Germinal center (tissue), 1 donor: ENCODE results near the gene HAPLN3.
A peak's percentile ranks its signal among the peaks of the same experiment; 100 is the strongest.

Experiments used
- DNase-seq: peaks from one replicate; pipeline ENCODE4 v3.0.0; 2012; ENCODE audit warnings: mixed read lengths, low spot score

The HAPLN3 gene

DNA sequence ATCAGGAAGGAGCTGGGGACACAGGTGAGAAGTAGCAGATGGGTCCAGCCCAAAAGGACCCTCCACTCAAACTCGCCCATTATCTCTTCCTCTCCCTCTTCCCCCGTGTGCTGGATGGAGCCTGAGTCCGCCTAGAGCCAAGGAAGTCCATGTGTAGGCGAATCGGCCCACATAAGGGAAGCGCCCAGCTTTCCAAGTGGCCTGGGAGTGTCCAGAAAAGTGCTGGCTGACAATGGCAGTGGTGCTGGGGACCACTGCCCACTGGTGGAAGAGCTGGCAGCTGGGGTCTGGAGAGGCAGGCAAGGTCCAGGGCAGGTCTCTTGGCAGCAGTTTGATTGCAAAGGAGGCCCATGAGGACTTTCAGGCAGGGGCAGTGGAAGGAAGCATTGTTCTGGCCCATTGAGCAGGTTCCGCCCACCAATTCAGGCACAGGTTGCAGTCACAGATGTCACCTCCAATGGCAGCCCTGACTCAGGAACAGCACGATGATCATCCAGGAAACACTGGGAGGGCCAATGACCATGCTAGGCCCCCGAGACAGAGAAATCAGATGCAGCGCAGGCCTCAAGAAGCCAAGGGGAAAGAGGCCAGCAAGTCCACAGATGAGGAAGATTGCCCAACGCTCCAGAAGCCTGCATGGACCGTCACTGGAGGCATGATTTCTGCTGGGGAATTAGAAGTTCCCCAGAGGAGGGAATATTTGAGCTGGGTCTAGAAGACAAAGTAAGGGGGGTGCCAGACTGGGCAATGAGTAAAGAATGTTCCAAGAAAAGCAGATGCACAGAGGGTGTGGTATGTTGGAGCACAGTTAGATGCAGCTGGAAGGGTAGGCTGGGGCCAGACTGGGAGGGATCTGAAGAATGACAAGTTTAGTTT is 14.8 kb upstream of the HAPLN3 start:
- DNase-seq, result peak; percentile 1

DNA sequence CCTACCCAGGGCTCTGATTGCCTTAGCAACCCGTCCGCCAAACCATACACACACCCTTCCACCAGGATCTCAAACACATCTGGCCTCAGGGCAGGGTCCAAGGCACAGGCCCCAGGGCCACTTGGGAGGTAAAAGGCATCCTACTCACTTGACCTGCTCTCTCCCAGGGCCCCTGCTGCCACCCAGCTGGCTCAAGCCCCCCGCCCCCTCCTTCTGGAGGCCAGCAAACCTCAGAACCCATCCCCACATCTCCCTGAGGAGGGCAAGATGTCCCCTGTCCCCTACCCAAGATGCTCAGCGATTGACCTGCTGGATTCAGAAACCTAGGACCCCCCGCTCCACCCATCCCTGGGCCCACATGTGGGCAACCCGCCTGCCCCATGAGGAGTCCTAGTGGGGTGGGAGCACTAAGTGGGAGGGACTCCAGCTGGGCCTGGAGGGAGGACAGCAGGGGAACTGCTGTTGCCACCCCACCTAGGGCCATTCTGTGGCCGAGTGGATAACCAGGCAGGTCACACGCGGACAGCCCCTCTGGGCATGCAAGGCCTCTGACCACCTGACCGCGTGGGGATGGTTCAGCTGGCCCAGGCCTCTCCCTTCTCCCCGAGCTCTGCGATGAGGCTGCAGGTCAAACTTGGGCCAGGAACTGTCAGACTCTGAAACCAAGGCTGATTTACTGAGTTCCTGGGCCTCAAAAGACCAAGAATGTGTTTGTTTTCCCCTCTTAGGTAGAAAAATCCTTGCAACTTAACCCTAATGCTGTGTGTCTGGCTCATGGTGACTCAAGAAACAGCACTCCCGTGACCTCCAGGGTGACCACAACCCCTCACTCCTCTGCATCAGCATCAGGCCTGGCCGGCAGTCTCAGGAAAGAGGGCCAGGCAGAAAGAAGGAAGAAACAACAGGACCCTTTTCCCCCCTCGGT is 13.6 kb upstream of the HAPLN3 start:
- no peak for DNase-seq

DNA sequence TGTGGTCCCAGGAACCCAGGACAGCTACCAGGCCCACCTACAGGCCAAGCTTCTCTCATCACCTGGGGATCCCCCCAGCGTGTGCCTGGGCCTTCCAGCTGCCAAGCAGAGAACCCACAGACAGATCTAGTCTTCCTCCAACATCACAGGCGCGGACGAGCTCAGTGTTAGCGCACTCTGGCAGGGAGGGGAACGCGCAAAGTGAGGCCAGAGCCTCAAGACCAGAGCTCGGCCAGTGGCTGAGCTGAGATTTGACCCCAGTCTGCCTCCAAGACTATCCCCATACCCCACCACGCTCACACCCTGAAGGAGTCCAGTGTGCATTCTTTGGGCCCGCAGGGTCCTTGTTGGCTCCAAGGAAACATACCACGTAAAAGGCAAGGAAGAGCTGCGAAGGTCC is 12.8 kb upstream of the HAPLN3 start:
- no peak for DNase-seq

GRCh38 chr15:88907111-88907510 is 11.8 kb upstream of the HAPLN3 start:
- DNase-seq, result no peak

GRCh38 chr15:88906551-88906950 is 11.2 kb upstream of the HAPLN3 start:
- DNase-seq, result no peak

DNA sequence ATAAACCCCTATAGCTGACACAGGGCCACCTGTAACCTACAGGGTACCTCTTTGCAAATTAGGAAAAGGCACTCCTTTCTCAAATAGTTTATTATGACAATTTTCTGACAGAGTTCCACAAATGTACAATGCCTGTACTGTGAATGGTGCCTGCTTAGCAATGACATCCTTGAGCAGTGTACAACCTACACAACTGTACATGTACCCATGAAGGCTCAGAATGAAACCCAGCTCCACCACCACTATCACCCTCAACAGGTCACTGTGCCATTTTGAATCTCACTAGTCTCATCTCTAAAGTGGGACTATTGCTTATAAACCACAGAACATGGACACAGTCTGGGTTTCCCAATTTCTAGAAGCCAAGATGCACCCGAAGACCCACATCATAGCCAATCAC is 10.8 kb upstream of the HAPLN3 start:
- no peak for DNase-seq

DNA sequence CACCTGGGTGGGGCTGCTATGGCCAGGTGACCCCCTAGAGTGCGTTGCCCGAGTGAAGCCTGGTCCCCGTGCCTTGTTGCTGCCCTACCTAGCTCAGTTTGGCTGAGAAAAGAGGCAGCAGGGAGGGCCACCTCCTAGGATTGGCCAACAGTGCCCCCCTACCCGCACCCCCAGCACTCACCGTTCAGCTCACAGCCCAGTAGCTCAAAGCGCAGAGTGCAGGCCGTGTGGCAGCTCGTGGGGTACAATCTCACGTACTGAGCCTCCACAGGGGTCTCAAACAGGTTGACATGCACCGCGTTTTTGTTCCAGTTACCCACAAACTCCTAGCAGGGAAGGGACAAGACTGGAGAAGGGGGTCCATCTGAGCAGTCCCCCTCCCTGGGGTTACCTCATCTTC is 10.2 kb upstream of the HAPLN3 start:
- no peak for DNase-seq

DNA sequence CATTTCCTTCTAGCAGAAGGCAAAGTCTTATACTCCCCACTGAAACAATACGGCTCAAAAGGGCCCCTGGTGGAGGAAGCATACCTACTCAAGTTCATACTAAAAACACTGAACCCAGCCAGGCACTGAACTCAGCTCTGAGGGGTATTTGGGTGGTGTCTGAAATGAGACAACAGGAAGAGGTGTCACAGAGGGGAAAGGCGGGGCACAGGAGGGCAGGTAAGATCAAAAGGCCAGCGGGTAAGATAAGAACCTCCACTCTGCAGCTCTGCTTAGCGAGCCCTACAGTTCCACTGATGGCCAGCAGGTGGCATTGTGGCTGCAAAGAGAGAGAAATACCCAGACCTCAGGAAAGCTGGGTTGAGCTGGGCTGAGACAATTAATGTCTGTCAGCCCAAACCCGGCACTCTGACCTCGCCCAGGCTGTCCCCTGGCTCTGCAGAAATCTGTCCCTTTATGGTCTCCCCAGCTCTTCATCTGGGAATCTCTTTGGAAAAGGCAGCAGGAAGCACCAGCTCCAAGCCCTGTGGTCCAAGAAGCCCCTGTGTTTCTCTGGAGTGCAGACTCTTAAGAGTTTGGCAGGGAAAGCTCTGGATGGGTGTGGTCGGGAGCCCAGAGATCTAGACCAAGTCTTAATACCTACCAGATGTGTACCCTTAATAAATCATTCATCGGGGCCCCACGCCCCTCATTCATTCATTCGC is 9.4 kb upstream of the HAPLN3 start:
- peak; percentile 79 for DNase-seq

DNA sequence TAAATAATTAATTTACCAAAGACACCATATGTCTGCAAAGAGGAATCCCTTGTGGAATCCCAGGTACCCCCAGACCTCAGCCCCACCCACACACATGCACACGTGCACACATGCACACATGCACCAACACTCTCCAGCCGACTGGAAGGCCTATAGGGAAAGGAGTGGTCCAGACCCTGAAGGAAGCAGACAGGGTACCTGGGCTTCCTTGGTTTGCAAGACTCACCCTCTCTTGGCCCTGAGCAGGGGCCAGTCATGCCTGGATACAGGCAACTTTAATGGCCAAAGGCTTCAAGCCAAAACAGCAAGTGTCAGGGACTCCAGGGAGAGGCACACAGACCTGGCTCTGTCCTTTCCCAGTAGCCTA is 8.9 kb upstream of the HAPLN3 start:
- DNase-seq, result no peak

DNA sequence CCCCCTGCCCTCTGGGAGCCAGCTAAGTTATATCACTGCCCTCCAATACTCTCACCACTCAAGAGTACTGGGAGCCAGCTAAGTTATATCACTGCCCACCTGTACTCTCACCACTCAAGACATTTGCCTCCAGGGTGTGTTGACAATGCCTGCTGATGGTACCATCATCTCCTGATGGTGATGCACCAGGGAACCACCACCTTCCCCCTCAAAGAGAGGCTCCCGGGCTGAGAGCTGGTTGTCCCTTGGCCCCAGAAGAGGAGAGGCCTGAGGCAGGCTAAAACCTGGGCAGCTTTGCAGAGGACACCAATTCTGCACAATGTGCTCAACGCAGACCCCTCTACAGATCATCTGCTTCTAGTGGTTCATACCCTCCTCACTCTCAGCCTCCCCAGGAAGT is 7.5 kb upstream of the HAPLN3 start:
- no peak for DNase-seq

GRCh38 chr15:88902221-88902835 is 7.0 kb upstream of the HAPLN3 start:
- no peak for DNase-seq

GRCh38 chr15:88901508-88902220 is 6.3 kb upstream of the HAPLN3 start:
- DNase-seq, result no peak

DNA sequence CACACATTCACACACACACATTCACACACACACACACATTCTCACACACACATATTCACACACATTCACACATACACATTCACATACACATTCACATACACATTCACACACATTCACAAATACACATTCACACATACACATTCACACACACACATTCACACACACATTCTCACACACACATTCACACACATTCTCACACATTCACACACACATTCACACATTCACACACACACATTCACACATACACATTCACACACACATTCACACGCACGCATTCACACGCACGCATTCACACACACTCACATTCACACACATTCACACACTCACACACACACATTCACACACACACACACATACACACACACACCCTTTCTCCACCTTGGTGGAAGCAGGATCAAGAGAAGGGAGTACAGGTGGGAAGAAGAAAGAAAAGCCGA is 5.7 kb upstream of the HAPLN3 start:
- no peak for DNase-seq

DNA sequence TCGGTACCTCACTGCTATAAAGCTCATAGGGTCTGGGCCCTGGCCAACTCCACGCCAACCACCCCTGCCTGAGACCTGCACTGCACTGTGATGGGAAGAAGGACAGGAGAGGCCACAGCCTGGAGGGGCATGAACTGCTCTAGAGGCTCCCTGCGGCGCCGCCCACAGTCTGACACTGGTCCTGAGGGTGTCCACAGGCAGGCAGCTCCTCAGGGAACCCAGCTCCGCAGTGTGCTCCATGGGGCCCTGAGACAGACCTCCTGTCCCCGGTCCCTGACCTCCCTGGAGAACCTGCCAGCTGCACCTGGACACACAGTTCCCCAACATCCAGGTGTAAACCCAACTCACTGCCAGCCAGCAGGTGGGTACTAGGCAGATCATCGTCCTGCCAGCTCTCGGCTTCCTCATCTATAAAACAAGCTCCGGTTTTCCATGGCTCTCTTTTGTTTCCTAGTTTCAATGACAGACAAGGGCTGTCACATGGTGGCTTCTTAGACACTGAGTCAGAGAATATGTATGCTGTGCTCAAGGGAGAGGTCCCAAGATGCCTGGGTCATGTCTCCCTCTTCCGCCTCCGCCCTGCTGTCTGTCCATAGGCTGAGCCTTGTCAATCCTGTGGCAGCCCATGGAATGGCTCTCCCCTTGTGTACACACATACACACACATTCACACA is 5.1 kb upstream of the HAPLN3 start:
- DNase-seq, result no peak

- no peak for DNase-seq
Observed at GRCh38 chr15:88899251-88899650, 3.9 kb upstream of the HAPLN3 start.

GRCh38 chr15:88898736-88899135 is 3.4 kb upstream of the HAPLN3 start:
- no peak for DNase-seq

- DNase-seq, result peak; percentile 51
Observed at GRCh38 chr15:88897456-88898194, 2.3 kb upstream of the HAPLN3 start.

- DNase-seq, result no peak
Observed at GRCh38 chr15:88897142-88897455, 1.8 kb upstream of the HAPLN3 start.

GRCh38 chr15:88896333-88897033 is 1.1 kb upstream of the HAPLN3 start:
- no peak for DNase-seq
